Loucy (cell line): ENCODE data around the gene BPIFB4.

ENCODE experiments used
- H2AFZ ChIP-seq: fragments of 200-600 bp; sonication (generic); 2 replicates; pipeline ENCODE4 v1.6.0; 2016; ENCODE audit warnings: antibody characterized with exemption, mild to moderate bottlenecking, low read length, moderate library complexity
- H3F3A ChIP-seq: fragments of 200-600 bp; 2 replicates; pipeline ENCODE4 v1.6.0; 2016; ENCODE audit warnings: antibody characterized with exemption, low read depth, mild to moderate bottlenecking
- H3K27me3 ChIP-seq: fragments of 200-600 bp; sonication (generic); 2 replicates; pipeline ENCODE4 v1.6.1; 2014; ENCODE audit warnings: low read length, mild to moderate bottlenecking; ENCODE audit not compliant: insufficient read depth, poor library complexity, severe bottlenecking
- H3K36me3 ChIP-seq: fragments of 200-600 bp; sonication (generic); 2 replicates; pipeline ENCODE4 v1.6.1; 2016; ENCODE audit warnings: low read length; ENCODE audit not compliant: insufficient read depth
- H3K4me1 ChIP-seq: fragments of 200-600 bp; sonication (generic); 2 replicates; pipeline ENCODE4 v1.5.1; 2014; ENCODE audit warnings: low read length, mild to moderate bottlenecking; ENCODE audit not compliant: insufficient read depth, poor library complexity, severe bottlenecking
- H3K4me2 ChIP-seq: fragments of 200-600 bp; sonication (generic); 2 replicates; pipeline ENCODE4 v1.6.0; 2014; ENCODE audit warnings: antibody characterized with exemption, low read length, low read depth, mild to moderate bottlenecking; ENCODE audit not compliant: poor library complexity, severe bottlenecking
- H3K4me3 ChIP-seq: fragments of 200-600 bp; sonication (generic); 2 replicates; pipeline ENCODE4 v1.5.1; 2014; ENCODE audit warnings: low read length, mild to moderate bottlenecking, mixed read lengths; ENCODE audit not compliant: poor library complexity, severe bottlenecking
- H3K79me2 ChIP-seq: fragments of 200-600 bp; sonication (generic); 2 replicates; pipeline ENCODE4 v1.6.1; 2014; ENCODE audit warnings: low read length; ENCODE audit not compliant: insufficient read depth
- H3K9ac ChIP-seq: fragments of 200-600 bp; sonication (generic); 2 replicates; pipeline ENCODE4 v1.6.0; 2014; ENCODE audit warnings: mild to moderate bottlenecking, low read depth, low read length, moderate library complexity; ENCODE audit not compliant: poor library complexity, severe bottlenecking
- H3K9me2 ChIP-seq: fragments of 200-600 bp; sonication (generic); replicated peaks from 2 replicates; pipeline ENCODE4 v1.6.1; 2016; ENCODE audit warnings: low read depth, low read length, mixed read lengths
- H3K9me3 ChIP-seq: fragments of 200-600 bp; sonication (generic); 2 replicates; pipeline ENCODE4 v1.6.1; 2014; ENCODE audit warnings: mild to moderate bottlenecking, antibody characterized with exemption, low read length, low read depth; ENCODE audit not compliant: insufficient read depth
- H4K20me1 ChIP-seq: fragments of 200-600 bp; sonication (generic); 2 replicates; pipeline ENCODE4 v1.6.0; 2014; ENCODE audit warnings: antibody characterized with exemption, low read length, mild to moderate bottlenecking; ENCODE audit not compliant: insufficient read depth, poor library complexity, severe bottlenecking
- EZH2phosphoT487 ChIP-seq: fragments of 200-600 bp; IDR thresholded peaks from 2 replicates; pipeline ENCODE4 v1.6.1; 2018; ENCODE audit warnings: antibody characterized with exemption, mild to moderate bottlenecking, moderate library complexity, borderline replicate concordance
- TF ChIP-seq, protein P1 (sequence below): fragments of 200-600 bp; sonication (generic); conservative IDR thresholded peaks from 2 replicates; pipeline ENCODE4 v1.5.1; 2014; ENCODE audit warnings: mild to moderate bottlenecking, antibody characterized with exemption, low read length

Gene BPIFB4

DNA sequence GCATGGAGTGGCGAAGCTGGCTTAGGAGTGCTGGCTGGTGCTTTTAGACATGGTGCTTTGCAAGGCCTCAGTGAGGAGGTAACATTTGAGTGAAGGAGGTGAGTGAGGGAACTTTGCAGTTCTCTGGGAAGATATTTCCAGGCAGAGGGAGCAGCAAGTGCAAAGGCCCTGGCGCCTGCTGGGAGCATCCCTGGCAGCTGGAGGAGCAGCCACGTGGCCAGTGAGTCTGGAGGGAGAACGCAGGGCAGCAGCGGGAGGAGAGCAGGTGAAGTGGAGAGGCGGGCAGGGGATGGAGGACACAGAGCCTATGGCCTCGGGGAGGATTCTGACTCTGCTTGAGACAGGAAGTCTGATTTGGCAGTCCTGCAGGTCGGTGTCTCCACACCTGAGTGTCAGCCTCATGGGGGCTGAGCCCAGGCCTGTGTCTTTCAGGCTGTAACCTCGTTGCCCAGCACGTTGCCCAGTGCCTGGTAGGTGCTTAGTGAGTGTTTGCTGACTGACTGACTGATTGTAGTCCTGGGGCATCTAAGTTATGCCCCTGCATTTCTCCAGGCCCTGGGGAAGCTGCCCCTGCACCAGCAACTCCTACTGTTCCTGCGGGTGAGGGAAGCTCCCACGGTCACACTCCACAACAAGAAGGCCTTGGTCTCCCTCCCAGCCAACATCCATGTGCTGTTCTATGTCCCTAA is 11.0 kb upstream of the BPIFB4 start:
- peaks cover 4% of the 10 kb centered on the region for H3K4me1 ChIP-seq
- no peaks in the 10 kb centered on the region for H3K36me3 ChIP-seq
- no peaks in the 10 kb centered on the region for H3K9me2 ChIP-seq
- H3K4me2 ChIP-seq = no peak overlapping the region
- no peak overlapping the region; the same call in 1 of the 2 replicates for H2AFZ ChIP-seq
- no peaks in the 10 kb centered on the region for H3K79me2 ChIP-seq
- H3K27me3 ChIP-seq = no peaks in the 10 kb centered on the region
- no peaks in the 10 kb centered on the region for H3K9me3 ChIP-seq
- no peak overlapping the region for H3K9ac ChIP-seq
- TF ChIP-seq, protein P1, sequence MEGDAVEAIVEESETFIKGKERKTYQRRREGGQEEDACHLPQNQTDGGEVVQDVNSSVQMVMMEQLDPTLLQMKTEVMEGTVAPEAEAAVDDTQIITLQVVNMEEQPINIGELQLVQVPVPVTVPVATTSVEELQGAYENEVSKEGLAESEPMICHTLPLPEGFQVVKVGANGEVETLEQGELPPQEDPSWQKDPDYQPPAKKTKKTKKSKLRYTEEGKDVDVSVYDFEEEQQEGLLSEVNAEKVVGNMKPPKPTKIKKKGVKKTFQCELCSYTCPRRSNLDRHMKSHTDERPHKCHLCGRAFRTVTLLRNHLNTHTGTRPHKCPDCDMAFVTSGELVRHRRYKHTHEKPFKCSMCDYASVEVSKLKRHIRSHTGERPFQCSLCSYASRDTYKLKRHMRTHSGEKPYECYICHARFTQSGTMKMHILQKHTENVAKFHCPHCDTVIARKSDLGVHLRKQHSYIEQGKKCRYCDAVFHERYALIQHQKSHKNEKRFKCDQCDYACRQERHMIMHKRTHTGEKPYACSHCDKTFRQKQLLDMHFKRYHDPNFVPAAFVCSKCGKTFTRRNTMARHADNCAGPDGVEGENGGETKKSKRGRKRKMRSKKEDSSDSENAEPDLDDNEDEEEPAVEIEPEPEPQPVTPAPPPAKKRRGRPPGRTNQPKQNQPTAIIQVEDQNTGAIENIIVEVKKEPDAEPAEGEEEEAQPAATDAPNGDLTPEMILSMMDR = no peak
- no peak for TF ChIP-seq EZH2phosphoT487
- H4K20me1 ChIP-seq = no peaks in the 10 kb centered on the region
- H3K4me3 ChIP-seq = no peak overlapping the region
- no peaks in the 10 kb centered on the region for H3F3A ChIP-seq

DNA sequence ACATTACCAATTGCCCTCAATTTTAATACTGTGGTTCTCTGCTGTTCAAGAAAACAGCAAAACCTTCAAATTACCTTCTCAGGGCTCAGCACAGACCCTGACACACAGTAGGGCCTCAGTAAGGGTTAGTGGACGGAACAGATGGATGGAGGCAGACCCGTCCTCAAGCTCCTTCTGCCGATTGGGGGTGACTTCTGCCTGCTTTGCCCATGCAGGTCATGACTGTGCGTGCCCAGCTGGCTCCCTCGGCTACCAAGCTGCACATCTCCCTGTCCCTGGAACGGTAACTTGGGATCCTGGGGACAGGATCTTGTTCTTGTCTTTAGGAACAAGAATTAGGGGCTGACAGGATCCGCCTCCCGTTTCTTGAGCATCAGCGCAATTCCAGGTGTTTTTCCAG is 9.8 kb upstream of the BPIFB4 start:
- Histone ChIP-seq H3K36me3 (no peaks in the 10 kb centered on the region), H3K9ac (no peak overlapping the region), H3K9me2 (no peaks in the 10 kb centered on the region), H4K20me1 (no peaks in the 10 kb centered on the region), H3K4me2 (no peak overlapping the region), H3K9me3 (no peaks in the 10 kb centered on the region), H3K27me3 (no peaks in the 10 kb centered on the region), H3K4me1 (peaks cover 4% of the 10 kb centered on the region), H3K4me3 (no peak overlapping the region), H3K79me2 (no peaks in the 10 kb centered on the region), H2AFZ (no peak overlapping the region), H3F3A (no peaks in the 10 kb centered on the region)
- TF ChIP-seq, protein P1 = no peak
- TF ChIP-seq EZH2phosphoT487 = no peak

DNA sequence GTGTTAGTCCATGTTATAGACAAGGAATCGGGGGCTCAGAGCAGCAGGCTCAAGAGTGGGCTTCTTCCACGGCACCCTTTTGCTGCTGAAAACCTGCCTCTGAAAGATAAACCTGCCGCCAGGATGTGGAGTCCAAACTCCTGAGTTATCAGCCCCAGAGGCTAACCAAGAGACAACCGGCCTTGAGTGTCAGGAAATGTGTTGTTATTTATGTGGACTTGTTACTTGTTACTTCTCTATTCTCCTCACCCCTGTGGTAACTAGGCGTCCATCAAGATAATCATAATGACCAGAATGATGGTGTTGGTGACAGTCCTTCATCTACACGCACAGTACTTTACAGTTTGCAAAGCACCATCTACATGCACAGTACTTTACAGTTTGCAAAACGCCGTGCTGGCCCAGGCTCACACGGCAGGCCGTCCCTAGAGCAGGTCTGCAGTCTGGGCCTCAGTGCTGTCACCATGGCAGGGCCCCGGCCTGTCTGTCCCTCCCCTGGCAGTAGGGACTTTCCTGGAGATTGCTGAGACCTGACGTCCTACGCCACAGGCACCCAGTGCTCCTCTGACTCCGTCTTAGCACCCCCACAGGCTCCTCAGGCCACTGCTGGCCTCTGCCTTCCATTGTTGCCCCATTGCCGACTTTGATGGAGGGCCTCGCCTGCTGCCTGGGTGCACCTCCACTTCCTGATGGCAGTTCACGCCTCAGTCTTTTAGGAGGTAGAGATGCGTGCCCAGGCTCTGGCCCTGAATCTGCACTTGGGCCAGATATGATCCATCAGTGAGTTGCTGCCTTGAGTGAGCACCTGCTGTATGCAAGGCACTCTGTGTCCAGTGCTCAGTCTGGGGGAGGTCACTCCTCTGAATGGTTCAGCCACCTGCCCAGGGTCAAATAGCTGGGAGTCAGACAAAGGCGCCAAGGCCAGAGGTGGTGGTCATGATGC is 9.1 kb upstream of the BPIFB4 start:
- H3K36me3 ChIP-seq = no peaks in the 10 kb centered on the region
- no peaks in the 10 kb centered on the region for H4K20me1 ChIP-seq
- no peaks in the 10 kb centered on the region for H3K9me3 ChIP-seq
- no peak overlapping the region for H3K4me3 ChIP-seq
- no peak overlapping the region for H2AFZ ChIP-seq
- H3K27me3 ChIP-seq = no peaks in the 10 kb centered on the region
- H3K9me2 ChIP-seq = no peaks in the 10 kb centered on the region
- TF ChIP-seq, protein P1 = no peak
- TF ChIP-seq EZH2phosphoT487 = no peak
- H3K79me2 ChIP-seq = no peaks in the 10 kb centered on the region
- peaks cover 4% of the 10 kb centered on the region for H3K4me1 ChIP-seq
- no peaks in the 10 kb centered on the region for H3F3A ChIP-seq
- H3K4me2 ChIP-seq = no peak overlapping the region
- H3K9ac ChIP-seq = no peak overlapping the region
